Measurements from ENCODE around the gene MEAK7.
"Not testable (repeated sequence)": the region's sequence is repeated elsewhere in the genome, so short reads cannot be mapped to it uniquely, and the experiment has no call there.

Gene MEAK7

DNA sequence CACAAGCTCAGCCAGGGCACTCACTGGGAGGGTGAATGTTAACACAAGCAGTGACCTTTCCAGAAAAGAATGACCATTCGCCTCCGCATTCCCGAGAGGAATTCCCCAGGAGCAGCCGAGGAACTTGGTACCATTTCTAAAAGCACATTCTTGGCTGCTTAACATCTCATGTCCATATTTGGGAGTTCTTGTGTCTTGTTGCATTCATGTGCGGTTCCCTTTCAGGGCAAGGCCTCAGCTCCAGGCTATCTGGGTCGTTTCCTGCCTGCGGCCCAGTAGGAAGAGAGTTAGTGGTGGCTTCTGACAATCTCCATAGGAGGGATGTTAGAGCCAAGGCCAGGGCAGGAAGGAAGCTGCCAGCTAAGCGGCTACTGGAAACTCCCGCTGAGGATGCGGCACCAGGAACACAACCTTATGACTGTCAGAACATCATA lies 27.8 kb upstream of the MEAK7 start:
- peak; percentile 72 for DNase-seq

DNA sequence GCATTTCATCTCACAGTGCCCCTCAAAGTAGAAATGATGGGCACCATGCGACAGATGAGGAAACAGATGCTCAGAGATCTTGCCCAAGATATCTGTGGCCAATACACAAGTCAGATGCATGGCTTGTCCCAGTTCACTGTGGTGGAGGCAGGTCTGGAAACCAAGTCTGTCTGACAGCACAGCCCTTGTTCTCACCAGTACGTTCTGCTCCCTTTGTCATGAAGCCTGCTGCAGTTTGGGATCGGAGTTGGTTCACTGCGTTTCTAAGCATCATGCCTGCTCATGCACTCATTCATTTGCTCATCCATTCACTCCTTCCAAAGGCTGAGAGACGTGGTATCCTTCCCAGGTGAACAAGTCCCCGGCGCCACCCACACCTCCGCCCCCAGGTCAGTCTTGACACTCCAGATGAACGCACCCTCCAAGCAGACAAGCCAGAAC lies 27.2 kb upstream of the MEAK7 start:
- peak; percentile 54 for DNase-seq

DNA sequence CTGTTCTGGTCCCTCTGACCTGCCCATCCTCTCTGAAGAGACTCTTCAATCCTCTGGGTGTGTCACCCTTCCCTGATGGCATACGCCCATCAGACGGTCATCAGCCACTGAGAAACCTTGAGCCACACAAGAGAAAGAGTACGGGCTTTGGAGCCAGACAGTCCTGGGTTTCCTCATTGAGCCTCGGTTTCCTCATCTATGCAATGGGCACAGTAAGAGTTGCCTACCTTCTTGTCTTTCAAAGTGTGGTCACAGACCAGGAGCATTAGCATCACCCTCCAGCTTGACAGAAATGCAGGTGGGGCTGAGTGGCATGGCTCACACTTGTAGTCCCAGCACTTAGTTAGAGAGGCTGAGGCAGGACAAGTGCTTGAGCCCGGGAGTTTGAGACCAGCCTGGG lies 26.1 kb upstream of the MEAK7 start:
- DNase-seq = no peak

DNA sequence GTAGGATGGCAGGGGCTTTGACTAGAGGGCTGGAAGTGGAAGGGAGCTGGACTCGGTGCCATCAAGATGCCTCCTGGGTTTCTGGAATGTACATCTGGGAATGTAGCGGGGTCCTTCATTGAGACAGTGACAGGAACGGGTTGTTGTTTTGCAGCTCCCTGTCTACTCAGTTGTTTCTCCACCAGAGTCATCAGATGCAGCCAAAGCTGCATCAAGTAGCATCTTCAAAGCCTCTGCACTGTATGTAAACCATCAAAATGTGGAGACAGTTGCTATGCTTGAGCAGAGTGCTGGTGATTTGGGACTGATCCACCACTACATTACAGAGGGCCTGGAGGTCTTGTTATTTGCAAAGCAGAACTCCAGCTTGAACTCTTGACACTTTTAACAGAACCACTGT lies 25.1 kb upstream of the MEAK7 start:
- DNase-seq = no peak

DNA sequence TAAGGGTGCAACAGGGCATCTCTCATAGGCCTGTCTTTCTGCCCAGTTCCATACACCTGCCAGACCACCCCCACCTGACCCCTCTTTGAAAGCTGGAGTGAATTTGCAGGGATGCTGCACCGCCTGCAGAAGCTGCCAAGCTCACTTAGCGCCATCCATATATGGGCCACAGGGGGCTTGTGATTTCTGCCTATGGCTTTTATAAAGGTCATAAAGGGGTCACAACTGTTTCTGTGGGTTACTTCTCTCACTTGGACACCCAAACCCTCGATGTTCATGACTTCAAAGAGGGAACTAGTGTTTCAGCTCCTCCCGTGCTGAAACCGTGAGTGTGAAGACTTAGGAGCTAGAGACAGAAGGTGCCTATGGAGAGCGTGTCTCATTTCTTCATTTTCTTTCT lies 23.9 kb upstream of the MEAK7 start:
- peak; percentile 34 for DNase-seq

DNA sequence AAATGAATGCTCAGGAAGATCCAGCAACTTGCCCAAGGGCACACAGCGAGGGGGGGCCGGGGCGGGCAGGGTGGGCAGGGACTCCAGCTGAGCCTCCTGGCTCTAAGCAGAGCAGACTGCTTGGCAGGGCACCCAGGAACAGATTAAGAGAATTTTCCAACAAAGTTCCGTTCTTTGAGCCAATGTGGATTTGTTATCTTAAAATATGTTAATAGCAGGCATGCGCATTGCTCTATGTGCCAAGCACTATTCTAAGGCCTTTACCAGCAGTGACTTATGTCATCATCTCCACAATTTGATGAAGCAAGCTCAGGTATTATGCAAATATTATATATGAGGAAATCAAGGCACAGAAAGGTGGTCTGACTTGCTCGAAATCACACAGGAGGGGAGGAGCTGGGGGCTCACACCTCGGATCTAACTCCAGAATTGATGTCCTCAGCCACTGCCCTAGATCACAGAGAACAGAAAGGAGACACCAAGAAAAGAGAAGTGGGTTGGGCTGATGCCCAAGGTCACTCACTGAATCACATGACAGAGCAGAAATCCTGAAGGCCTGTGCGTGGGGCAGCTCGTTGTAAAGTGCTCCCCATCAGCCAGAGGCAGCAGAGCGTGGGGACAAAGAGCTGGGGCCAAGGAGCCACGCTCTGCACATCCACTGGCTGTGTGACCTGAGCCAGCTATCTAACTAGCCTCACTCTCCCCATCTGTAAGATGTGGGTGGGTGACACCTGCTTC lies 23.2 kb upstream of the MEAK7 start:
- DNase-seq = no peak

DNA sequence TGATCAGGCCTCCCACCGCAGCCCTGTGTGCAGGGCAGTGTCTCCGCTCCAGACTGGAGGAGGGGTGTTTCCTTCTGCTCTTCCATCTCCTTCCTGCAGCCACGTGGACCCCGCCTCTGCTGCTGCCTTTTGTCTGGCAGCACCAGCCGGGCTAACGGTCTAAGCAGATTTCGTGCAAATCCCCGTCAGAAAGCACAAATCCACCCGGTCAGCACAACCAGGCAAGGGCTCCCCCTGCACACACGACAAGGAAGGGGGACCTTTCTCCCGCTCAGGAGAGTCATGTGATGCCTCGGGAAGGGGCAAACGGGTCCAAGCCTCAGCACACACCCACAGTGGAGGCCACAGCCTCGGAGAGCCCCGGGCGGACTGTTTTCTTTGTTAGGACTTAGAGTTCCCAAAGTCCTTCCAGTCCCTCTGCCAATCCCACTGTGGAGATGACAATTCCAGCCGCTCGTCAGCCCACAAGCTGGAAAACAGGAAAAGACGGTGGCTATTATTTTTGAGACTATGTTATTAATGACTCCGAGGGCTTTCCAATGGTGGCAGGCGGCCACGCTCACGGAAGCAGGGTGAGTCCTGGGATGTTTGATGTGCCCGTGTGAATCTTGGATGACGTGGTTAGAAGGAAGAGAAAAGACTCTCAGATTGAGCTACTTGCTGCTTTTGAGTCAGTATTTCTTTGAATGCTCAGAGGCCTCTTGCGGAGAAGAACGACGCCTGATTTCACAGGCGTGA lies 22.5 kb upstream of the MEAK7 start:
- DNase-seq = peak; percentile 29

DNA sequence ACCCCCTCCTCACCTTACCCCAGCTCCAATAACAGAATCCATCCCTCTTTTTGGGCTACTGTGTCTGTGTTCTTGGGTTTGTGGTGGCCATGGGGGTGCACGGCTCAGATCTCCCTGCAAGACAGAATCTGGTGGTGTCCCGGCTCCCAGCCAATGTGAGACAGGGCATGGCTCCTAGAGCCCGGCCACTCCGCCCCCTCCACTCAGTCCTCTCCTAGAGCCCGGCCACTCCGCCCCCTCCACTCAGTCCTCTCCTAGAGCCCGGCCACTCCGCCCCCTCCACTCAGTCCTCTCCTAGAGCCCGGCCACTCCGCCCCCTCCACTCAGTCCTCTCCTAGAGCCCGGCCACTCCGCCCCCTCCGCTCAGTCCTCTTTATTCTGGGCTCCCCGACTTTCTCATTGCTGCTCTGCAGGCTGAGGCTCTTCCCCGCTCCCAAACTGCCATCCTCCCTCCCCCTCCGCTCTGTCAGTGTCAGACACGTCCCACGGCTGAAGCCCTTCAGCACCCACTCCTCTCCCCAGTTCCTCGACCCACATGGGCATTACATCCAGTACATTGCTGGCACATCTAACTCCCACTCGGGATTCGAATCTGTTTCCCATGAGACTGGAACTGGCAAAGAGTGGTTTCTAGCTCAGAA lies 20.6 kb upstream of the MEAK7 start:
- not testable (repeated sequence) for DNase-seq

DNA sequence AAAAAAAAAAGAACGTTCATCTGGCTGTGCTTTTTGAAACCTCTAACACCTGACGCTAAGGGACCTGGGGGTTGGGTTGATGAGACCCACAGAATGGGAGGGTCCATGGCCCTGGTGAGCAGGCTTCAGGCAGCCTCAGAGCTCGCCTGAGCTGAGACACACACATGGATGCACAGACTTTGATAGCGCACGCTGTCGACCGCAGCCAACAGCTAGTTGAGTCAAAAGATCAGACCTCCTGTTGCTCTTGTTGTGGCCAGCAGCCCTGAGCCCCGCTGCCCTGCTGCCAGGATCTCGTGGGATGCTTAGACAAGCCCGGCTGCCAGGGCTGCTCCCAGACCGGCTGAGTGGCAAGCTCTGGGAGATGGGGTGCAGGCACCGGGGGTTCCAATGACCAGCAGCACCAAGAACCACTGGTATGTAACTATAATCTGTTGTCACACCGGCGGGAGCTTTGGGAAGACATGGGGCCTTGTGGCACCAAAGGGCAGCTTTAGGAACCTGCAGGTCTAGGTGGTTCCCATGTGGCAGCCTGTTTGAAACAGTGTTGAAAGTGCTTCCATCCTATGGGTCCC lies 20.0 kb upstream of the MEAK7 start:
- no peak for DNase-seq

DNA sequence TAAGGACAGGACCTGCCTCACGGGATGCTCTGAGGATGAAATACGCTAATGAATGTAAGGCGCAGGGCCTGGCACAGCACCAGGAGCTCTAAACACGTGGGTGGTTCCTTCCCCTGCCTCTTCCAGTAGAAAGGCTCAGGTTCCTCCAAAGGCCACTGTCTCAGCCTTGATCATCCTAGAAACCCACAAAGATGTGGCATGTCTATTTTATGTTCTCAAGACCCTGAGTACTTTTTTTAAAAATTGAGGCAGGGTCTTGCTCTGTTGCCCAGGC lies 17.0 kb upstream of the MEAK7 start:
- no peak for DNase-seq

DNA sequence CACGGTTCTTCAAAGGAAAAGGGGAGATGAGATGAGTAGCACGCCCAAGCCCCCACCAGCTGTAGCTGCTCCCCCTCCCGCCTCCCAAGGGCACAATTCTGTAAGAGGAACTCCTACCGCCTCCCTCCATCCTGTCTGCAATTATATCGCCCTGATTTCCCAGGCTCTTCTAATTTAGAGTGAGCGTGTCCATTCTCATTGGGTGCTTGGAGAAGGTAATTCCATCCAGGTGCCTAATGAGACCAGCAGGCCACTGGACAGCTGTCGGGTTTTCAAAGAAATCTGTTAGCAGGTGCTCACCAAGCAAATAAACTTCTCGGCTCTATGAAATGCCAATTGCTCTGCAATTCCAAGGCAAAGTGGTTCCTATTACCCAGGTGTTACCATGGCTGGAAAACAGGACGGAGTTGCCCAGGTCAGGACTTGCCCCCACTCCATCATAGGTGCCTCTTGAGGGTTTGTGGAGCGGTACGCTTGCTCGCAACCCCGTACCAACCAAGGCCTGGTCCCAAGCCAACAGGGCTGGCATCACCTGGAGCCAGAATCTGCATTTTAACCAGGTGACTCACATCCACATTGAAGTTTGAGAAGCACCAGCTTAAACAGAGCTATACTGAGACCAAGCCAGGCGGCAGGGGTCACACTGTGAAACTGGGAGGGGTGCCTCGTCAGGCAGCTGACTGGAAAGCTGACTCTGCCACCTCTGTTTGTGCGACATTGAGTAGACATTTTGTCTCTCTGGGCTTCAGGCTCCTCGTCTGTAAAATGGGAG lies 16.5 kb upstream of the MEAK7 start:
- DNase-seq = no peak

DNA sequence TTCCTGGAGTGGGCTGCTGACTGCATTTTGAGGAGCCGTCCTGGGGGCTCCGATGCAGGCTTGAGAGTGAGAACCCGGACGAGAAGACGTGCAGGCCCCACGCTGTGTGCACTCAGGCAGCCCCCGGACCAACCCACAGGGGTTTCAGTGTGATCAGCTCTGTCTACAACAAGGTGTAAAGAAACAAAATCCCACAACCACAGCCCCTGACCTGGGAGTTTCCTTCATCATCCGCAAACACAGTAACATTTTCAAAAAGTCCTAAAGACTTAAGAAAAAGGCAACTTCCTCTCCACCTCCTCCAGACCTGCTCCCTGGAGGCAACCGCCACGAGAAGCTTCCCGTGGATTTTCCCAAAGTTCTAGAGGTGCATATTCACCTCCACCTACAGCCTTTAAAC lies 15.4 kb upstream of the MEAK7 start:
- no peak for DNase-seq

DNA sequence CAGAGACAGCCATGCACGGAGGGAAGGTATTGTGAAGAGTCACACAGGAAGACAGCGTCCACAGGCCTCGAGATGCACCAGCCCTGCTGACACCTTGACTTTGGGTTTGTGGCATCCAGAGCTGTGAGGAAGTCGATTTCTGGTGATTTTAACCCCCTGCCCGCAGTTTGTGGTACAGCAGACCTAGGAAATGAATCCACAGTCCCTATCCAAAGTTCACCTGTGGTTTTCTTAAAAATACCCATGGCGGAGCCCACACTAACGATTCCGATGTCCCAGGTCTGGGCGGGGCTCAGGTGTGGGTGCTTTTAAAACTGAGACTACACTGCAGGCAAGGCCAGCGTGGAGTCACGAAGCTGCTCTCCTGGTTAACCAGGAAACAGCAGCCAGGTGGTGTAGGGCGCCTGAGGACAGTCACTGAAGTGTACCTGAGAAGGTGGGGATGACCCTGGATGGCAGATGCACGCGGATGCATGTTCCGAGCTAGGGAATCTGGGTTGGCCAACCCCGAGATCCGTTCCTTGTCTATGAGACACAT lies 14.4 kb upstream of the MEAK7 start:
- no peak for DNase-seq

DNA sequence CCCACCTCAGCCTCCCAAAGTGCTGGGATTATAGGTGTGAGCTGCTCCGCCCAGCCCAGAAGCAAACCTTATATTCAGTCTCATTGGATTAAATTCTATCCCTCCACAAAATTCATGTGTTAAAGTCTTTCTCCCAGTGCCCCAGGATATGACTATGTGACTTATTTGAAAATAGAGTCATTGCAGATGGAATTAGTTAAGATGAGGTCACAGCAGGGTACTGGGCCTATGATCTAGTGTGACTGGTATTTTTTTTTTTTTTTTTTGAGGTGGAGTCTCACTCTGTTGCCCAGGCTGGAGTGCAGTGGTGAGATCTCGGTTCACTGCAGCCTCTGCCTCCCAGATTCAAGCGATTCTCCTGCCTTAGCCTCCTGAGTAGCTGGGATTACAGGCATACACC lies 13.8 kb upstream of the MEAK7 start:
- not testable (repeated sequence) for DNase-seq

DNA sequence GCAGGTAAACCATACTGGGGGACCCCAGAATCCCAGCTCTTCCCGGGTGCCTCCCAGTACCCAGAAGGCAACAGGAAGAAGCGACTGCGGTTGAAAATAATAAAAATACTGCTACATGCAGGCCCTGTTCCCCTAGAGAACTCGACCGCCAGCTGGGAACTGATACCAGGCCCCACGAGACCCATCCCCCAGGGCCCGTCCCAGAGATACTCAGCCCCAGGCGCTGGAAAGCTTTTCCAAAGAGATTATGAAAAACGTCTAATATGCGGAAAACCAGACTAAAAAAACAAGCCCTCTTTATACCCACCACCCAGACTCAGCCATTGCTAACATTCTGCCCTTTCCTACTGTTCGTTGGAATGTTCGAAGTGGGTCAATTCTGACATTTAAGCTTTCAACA lies 12.9 kb upstream of the MEAK7 start:
- DNase-seq = no peak

DNA sequence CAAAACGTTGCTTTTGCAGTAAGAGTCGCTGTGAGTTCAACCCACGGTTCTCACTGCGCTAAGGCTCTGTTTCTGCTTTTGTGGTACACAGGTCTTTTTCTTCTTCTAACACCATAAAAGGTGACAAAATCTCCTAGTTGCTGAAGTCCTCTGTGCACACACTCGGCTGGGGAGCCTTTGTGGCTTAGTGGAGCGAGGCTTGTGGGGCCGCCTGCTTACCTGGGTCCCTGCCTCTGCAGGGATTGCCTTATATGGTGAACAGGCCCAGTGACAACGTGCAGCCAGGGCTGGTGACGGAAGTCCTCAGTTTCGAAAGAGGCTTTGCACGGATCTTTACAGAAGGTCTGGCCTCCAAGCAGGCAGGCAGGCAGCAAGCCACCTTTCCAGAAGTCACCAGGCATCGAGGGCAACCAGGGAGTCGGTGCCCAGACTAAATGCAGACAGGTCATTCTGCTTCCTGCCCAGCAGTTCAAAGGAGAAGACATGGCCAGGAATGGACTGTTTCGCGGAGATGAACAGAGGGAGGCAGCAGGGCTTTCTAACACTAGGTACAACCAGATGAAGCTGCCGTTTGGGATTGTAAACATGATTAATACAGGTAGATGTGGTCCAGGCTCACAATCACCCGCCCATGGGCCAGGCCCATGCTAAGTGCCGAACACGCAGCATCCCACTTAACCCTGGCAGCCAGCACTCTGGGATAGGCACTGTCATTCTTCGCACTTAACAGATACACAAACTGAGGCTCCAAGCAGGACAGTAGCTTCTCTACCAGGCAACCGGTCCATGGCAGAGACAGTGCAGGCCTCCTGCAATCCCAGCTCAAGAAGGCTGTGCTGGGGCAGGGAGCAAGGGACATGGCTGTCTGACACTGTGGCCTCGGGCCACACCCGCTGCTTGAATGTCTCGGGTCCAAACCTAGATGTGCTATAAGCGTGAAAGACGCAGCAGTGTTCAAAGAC lies 10.7 kb upstream of the MEAK7 start:
- peak; percentile 48 for DNase-seq

DNA sequence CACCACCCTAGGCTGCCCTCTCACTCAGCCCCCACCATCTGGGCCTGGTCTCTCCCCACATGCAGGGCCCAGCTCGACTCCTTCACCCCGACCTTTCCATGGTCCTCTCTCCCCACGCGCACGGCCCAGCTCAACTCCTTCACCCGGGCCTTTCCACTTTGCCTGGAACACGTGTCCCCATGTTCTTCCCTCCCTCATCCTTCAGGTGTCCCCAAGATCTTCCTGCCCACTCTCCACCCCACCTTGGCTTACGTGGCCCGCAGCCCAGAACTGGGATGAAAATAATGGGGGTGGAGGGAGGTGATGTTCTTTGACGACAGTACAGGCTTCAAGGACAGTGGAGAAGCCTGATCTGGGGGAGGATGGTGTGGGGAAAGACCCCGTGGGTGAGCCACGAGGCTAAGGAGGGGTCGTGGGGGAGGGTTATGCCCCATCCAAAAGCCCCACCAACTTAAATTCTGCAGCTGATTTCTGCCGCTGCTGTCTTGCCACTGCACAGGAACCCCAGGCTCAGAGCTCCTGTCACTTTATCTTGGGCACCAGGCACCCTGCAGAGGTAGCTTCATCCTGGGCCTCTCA lies 9.9 kb upstream of the MEAK7 start:
- DNase-seq = no peak

DNA sequence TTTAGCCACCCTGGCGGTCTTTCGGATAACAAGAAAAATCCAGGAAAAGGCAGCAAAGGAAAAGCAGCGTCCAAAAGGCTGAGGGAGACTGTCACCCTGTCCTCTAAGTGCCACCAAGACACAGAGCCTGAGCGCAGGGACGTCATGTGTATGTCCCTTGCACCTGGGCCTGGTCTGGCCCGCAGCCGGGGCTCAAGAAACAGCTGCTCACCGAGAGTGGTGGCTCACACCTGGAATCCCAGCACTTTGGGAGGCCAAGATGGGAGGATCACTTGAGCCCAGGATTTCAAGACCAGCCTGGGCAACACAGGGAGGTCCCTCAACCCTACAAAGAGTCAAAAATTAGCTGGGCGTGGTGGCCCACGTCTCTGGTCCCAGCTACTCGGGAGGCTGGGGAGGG lies 9.2 kb upstream of the MEAK7 start:
- no peak for DNase-seq

DNA sequence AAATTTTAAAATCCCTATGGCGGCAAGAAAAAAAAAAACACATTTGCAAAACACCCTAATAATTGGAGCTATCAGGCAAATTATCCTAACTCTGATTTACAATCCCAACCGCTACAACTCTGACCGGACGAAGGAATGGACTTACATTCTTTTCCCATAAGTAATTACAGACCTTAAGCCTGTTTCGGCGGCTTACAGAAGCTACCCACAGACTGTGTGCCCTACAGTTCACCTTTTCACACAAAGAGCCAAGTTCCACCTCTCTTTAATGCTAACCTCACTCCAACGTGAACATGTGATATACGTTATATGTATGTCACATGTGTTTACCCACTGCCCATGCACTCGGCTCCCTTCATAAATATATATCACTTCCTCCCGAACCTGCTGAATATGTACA lies 8.7 kb upstream of the MEAK7 start:
- DNase-seq = no peak

DNA sequence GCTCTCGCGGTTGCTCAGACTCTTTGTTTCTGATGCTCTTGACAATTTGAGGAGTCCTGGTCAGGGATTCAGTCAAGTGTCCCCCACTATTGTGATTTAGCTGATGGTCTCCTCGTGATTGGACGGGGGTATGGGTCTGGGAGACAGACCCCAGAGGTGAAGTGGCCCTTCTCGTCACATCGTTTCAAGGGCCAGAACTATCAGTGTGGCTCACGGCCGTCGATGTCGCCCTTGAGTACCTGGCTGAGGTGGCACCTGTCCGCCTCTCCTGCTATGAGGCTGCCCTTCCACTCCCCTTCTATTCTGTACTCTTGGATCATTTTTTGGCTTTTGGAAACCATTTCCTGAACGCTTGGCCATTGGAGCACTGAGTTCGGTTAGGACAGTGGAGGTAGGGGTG lies 7.4 kb upstream of the MEAK7 start:
- DNase-seq = no peak

DNA sequence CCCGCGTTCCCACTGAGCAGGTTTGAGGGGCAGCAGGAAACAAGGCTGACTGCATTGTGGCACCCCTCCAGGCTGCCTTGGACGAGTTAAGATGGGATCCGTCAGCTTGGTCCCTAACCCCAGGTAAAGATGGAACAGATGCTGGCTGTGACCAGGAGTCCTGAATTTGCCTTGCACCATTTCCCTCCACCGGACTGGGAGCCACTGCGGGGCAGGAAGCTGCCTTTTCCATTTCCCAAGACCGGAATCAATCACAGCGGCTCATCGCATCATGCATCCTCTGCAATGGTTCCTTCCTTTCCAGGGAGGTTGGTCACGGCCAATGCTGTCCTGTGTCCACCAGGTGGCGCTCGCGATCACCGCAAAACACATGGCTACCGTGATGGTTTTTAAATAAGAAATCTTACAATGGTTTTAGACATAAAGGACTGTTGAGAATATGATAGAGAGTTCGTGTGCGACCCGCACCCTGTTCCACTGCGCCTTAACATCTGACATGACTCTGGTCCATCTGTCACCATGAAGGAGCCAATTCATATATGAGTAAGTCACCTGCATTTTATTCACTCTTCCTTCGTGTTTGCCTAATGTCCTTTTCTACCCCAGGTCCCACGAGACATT lies 6.8 kb upstream of the MEAK7 start:
- peak; percentile 88 for DNase-seq

Data from hematopoietic multipotent progenitor cell treated with erythropoietin and hydrocortisone succinate and interleukin-3 and kit ligand, for 4 days (in vitro differentiated cells).